Body of pancreas (tissue), 4 donors: ENCODE measurements around the gene TEX53.

ENCODE experiments used
- POLR2A ChIP-seq, 3 donors: fragments of 450-650 bp; IDR thresholded peaks; one replicate each; pipeline ENCODE4 v1.6.1; 2016; ENCODE audit warnings: antibody characterized with exemption in 3 of 3, mild to moderate bottlenecking in 2 of 3
- TF ChIP-seq, protein P1 (sequence below), 7 experiments: fragments of 450-650 bp in 4 of 7; fragments of 200-600 bp in 3 of 7; sonication (generic) in 3 of 7; IDR thresholded peaks; one replicate each; pipeline ENCODE4 v1.5.1; 2016 to 2019; ENCODE audit warnings: antibody characterized with exemption in 7 of 7

DNA sequence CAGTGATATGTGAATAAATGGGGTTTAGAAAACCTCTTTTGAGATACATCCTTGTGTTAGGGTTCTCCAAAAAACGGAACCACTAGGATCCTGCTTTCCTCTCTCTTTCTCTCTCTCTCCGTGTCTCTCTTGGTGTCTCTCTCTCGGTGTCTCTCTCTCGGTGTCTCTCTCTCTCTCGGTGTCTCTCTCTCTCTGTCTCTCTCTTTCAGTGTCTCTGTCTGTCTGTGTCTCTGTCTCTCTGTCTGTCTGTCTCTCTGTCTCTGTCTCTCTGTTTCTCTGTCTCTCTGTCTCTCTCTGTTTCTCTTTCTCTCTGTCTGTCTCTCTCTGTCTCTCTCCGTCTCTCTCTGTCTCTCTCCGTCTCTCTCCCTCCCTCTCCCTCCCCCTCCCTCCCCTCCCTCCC is 32.2 kb upstream of the TEX53 start:
- TF ChIP-seq POLR2A (IDR thresholded peaks at IDR 0.05): no peak
- TF ChIP-seq, protein P1, sequence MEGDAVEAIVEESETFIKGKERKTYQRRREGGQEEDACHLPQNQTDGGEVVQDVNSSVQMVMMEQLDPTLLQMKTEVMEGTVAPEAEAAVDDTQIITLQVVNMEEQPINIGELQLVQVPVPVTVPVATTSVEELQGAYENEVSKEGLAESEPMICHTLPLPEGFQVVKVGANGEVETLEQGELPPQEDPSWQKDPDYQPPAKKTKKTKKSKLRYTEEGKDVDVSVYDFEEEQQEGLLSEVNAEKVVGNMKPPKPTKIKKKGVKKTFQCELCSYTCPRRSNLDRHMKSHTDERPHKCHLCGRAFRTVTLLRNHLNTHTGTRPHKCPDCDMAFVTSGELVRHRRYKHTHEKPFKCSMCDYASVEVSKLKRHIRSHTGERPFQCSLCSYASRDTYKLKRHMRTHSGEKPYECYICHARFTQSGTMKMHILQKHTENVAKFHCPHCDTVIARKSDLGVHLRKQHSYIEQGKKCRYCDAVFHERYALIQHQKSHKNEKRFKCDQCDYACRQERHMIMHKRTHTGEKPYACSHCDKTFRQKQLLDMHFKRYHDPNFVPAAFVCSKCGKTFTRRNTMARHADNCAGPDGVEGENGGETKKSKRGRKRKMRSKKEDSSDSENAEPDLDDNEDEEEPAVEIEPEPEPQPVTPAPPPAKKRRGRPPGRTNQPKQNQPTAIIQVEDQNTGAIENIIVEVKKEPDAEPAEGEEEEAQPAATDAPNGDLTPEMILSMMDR (IDR thresholded peaks at IDR 0.05): no peak
